Neural cell (in vitro differentiated cells): ENCODE data around the gene ZDHHC8. TPM values are rescaled to one million over a fixed set of nuclear protein-coding genes. Genes with fewer than 3 reads are reported as not detected.

Experiments
- H2AFZ ChIP-seq: fragments of 200-600, 300-800 bp; sonication (generic), shearing (Covaris generic); 2 replicates; pipeline ENCODE4 v1.6.0; 2014; ENCODE audit warnings: low read depth, mild to moderate bottlenecking, antibody characterized with exemption, low read length, moderate library complexity
- H3F3A ChIP-seq: fragments of 200-600 bp; shearing (Covaris generic); 2 replicates; pipeline ENCODE4 v1.6.1; 2016; ENCODE audit warnings: mild to moderate bottlenecking, moderate library complexity, mixed read lengths, antibody characterized with exemption, low read length; ENCODE audit not compliant: insufficient read depth, poor library complexity, severe bottlenecking
- H3K27ac ChIP-seq: fragments of 200-600, 300-800 bp; sonication (generic), shearing (Covaris generic); 2 replicates; pipeline ENCODE4 v1.5.1; 2014; ENCODE audit warnings: mild to moderate bottlenecking, low read length, moderate library complexity
- H3K27me3 ChIP-seq: fragments of 300-800, 200-600 bp; sonication (generic), shearing (Covaris generic); 2 replicates; pipeline ENCODE4 v1.6.0; 2014; ENCODE audit warnings: mild to moderate bottlenecking, low read depth, low read length, moderate library complexity; ENCODE audit not compliant: insufficient read depth
- H3K36me3 ChIP-seq: fragments of 300-800, 200-600 bp; sonication (generic), shearing (Covaris generic); 2 replicates; pipeline ENCODE4 v1.5.1; 2014; ENCODE audit warnings: mild to moderate bottlenecking, antibody characterized with exemption, low read length, moderate library complexity; ENCODE audit not compliant: insufficient read depth
- H3K4me2 ChIP-seq: fragments of 300-800, 200-600 bp; sonication (generic), shearing (Covaris generic); 2 replicates; pipeline ENCODE4 v1.6.0; 2014; ENCODE audit warnings: mild to moderate bottlenecking, low read length
- H3K4me3 ChIP-seq: fragments of 300-800, 200-600 bp; sonication (generic), shearing (Covaris generic); 2 replicates; pipeline ENCODE4 v1.5.1; 2014; ENCODE audit warnings: mild to moderate bottlenecking, low read length, moderate library complexity
- H3K79me2 ChIP-seq: fragments of 200-600 bp; shearing (Covaris generic); replicated peaks from 2 replicates; pipeline ENCODE4 v1.6.0; 2014; ENCODE audit warnings: mild to moderate bottlenecking, low read length, moderate library complexity; ENCODE audit not compliant: insufficient read depth
- H3K9ac ChIP-seq: fragments of 300-800, 200-600 bp; sonication (generic), shearing (Covaris generic); 2 replicates; pipeline ENCODE4 v1.6.1; 2016; ENCODE audit warnings: mild to moderate bottlenecking, low read length, mixed read lengths
- H3K9me2 ChIP-seq: fragments of 200-600 bp; shearing (Covaris generic); 2 replicates; pipeline ENCODE4 v1.6.1; 2016; ENCODE audit warnings: mild to moderate bottlenecking, low read length, mixed read lengths; ENCODE audit not compliant: insufficient read depth
- H3K9me3 ChIP-seq: fragments of 200-600, 300-800 bp; sonication (generic), shearing (Covaris generic); 2 replicates; pipeline ENCODE4 v1.6.1; 2016; ENCODE audit warnings: mild to moderate bottlenecking, mixed run types, low read length, moderate library complexity, mixed read lengths
- H4K20me1 ChIP-seq: fragments of 200-600 bp; shearing (Covaris generic); 2 replicates; pipeline ENCODE4 v1.6.1; 2016; ENCODE audit warnings: mild to moderate bottlenecking, mixed run types; ENCODE audit not compliant: insufficient read depth
- EP300 ChIP-seq: fragments of 450-650 bp; conservative IDR thresholded peaks from 2 replicates; pipeline ENCODE4 v1.6.1; 2014; ENCODE audit warnings: antibody characterized with exemption, mild to moderate bottlenecking, moderate library complexity; ENCODE audit not compliant: poor library complexity, severe bottlenecking
- EZH2 ChIP-seq: fragments of 200-600, 300-800 bp; shearing (Covaris generic), sonication (generic); IDR thresholded peaks from 2 replicates; pipeline ENCODE4 v1.6.1; 2014; ENCODE audit warnings: antibody characterized with exemption, low read length, borderline replicate concordance, mild to moderate bottlenecking; ENCODE audit not compliant: insufficient read depth, poor library complexity, severe bottlenecking
- MXI1 ChIP-seq: fragments of 450-650 bp; conservative IDR thresholded peaks from 2 replicates; pipeline ENCODE4 v1.6.1; 2014; ENCODE audit warnings: antibody characterized with exemption, mild to moderate bottlenecking; ENCODE audit not compliant: poor library complexity, severe bottlenecking
- POLR2AphosphoS5 ChIP-seq: IDR thresholded peaks from 2 replicates; pipeline ENCODE4 v1.6.1; 2012
- RAD21 ChIP-seq: fragments of 450-650 bp; conservative IDR thresholded peaks from 2 replicates; pipeline ENCODE4 v1.6.1; 2014; ENCODE audit warnings: antibody characterized with exemption, mild to moderate bottlenecking, moderate library complexity
- SMC3 ChIP-seq: fragments of 450-650 bp; conservative IDR thresholded peaks from 2 replicates; pipeline ENCODE4 v1.6.1; 2014; ENCODE audit warnings: antibody characterized with exemption, mild to moderate bottlenecking, moderate library complexity; ENCODE audit not compliant: poor library complexity
- TAF1 ChIP-seq: IDR thresholded peaks from 2 replicates; pipeline ENCODE4 v1.6.1; 2012; ENCODE audit warnings: low read depth
- polyA plus RNA-seq: library from polyadenylated mRNA; depleted of rRNA; stranded (reverse); fragments of >200 nt; gene quantifications from 2 replicates; pipeline ENCODE4 v1.2.3, GENCODE V29; 2014
- TF ChIP-seq, protein P1 (sequence below): fragments of 450-650 bp; IDR thresholded peaks from 2 replicates; pipeline ENCODE4 v1.5.1; 2014; ENCODE audit warnings: antibody characterized with exemption, mild to moderate bottlenecking, moderate library complexity; ENCODE audit not compliant: poor library complexity, severe bottlenecking
- TF ChIP-seq, protein P2 (sequence below): IDR thresholded peaks from 2 replicates; pipeline ENCODE4 v1.6.1; 2012; ENCODE audit warnings: borderline replicate concordance

ZDHHC8 gene
- polyA plus RNA-seq, 1 donor from 2014 or later: 4.5 TPM

DNA sequence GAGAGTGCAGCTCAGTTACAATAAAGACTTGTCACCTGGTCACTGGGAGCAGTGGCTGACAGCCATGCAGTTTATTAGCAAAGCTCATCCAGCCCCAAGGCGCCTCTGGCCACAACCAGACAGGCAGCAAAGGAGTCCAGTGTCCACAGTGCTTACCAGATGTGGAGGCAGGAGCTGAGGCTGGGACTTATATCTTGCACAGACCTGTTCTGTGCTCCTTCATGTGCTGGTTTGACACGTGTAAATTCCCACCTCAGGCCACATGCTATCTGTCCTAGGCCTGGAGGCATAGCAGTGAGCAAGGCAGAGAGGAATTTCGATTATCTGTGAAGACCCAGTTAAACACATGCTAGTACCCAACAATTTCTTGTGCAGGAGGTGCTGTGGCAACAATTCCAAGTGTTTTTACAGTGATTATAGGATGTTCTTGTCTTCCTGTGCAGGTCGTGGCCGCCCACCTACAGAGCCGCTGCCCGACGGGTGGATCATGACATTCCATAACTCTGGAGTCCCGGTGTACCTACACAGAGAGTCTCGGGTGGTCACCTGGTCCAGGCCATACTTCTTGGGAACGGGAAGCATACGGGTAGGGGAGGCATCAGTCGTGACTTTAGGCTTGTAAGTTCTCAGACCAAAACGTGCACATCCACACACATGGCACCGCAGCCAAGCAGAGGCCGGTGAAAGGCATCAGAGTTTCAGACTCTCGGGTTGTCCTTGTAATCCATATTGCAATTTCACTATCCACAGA lies 42.2 kb upstream of the ZDHHC8 start:
- Histone ChIP-seq H4K20me1 (peaks cover 13% of the 10 kb centered on the region), H3K36me3 (peaks cover 3% of the 10 kb centered on the region)

DNA sequence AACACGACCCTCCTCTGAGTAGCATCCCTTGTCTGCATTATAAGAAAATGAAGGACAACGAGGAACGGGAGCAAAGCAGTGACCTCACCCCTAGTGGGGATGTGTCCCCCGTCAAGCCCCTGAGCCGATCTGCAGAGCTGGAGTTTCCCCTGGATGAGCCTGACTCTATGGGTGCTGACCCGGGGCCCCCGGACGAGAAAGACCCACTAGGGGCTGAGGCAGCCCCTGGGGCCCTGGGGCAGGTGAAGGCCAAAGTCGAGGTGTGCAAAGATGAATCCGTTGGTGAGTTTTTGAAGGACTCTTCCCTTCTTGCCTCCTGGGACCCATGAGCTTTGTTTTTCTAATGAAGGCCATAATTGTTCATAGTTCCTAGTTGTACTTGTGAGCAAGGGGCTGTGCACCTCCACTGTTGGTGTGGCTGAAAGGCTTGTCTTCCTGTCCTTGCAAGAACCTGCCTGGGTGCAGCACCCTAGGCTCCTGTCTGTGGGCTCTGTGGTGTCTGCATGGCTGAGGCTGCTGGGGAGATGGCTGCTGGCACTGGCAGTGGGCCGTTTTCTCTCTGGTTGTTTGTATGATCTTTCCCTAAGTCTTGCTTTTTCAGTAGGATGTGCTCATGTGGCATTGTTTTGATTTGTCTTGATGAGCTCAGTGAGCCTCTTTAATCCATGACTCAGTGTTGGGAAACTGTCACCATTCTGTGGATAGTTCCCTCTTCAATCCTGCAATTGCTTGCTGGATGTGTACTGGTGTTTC lies 41.5 kb upstream of the ZDHHC8 start:
- Histone ChIP-seq H2AFZ (no peak overlapping the region), H3K79me2 (peaks cover 15% of the 10 kb centered on the region), H3K4me2 (no peak overlapping the region), H3K9me2 (no peaks in the 10 kb centered on the region), H4K20me1 (peaks cover 6% of the 10 kb centered on the region), H3K9me3 (no peaks in the 10 kb centered on the region), H3K27ac (no peak overlapping the region), H3K9ac (no peak overlapping the region), H3F3A (no peaks in the 10 kb centered on the region), H3K36me3 (peaks cover 3% of the 10 kb centered on the region), H3K27me3 (no peaks in the 10 kb centered on the region), H3K4me3 (no peak overlapping the region)
- no peak for TF ChIP-seq TAF1
- TF ChIP-seq EZH2: no peak
- TF ChIP-seq, protein P1, sequence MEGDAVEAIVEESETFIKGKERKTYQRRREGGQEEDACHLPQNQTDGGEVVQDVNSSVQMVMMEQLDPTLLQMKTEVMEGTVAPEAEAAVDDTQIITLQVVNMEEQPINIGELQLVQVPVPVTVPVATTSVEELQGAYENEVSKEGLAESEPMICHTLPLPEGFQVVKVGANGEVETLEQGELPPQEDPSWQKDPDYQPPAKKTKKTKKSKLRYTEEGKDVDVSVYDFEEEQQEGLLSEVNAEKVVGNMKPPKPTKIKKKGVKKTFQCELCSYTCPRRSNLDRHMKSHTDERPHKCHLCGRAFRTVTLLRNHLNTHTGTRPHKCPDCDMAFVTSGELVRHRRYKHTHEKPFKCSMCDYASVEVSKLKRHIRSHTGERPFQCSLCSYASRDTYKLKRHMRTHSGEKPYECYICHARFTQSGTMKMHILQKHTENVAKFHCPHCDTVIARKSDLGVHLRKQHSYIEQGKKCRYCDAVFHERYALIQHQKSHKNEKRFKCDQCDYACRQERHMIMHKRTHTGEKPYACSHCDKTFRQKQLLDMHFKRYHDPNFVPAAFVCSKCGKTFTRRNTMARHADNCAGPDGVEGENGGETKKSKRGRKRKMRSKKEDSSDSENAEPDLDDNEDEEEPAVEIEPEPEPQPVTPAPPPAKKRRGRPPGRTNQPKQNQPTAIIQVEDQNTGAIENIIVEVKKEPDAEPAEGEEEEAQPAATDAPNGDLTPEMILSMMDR: no peak
- TF ChIP-seq EP300: no peak
- no peak for TF ChIP-seq POLR2AphosphoS5
- no peak for TF ChIP-seq SMC3
- TF ChIP-seq RAD21: no peak
- TF ChIP-seq, protein P2, sequence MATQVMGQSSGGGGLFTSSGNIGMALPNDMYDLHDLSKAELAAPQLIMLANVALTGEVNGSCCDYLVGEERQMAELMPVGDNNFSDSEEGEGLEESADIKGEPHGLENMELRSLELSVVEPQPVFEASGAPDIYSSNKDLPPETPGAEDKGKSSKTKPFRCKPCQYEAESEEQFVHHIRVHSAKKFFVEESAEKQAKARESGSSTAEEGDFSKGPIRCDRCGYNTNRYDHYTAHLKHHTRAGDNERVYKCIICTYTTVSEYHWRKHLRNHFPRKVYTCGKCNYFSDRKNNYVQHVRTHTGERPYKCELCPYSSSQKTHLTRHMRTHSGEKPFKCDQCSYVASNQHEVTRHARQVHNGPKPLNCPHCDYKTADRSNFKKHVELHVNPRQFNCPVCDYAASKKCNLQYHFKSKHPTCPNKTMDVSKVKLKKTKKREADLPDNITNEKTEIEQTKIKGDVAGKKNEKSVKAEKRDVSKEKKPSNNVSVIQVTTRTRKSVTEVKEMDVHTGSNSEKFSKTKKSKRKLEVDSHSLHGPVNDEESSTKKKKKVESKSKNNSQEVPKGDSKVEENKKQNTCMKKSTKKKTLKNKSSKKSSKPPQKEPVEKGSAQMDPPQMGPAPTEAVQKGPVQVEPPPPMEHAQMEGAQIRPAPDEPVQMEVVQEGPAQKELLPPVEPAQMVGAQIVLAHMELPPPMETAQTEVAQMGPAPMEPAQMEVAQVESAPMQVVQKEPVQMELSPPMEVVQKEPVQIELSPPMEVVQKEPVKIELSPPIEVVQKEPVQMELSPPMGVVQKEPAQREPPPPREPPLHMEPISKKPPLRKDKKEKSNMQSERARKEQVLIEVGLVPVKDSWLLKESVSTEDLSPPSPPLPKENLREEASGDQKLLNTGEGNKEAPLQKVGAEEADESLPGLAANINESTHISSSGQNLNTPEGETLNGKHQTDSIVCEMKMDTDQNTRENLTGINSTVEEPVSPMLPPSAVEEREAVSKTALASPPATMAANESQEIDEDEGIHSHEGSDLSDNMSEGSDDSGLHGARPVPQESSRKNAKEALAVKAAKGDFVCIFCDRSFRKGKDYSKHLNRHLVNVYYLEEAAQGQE: no peak

More for the DNA sequence above, 42.2 kb upstream of the ZDHHC8 start:
- no peak overlapping the region for H3K27ac ChIP-seq
- no peak overlapping the region for H3K9ac ChIP-seq
- no peak for TF ChIP-seq RAD21
- no peak for TF ChIP-seq TAF1
- TF ChIP-seq SMC3: no peak
- TF ChIP-seq POLR2AphosphoS5: no peak
- no peak for TF ChIP-seq EP300
- TF ChIP-seq, protein P2: no peak
- TF ChIP-seq MXI1: no peak
- no peaks in the 10 kb centered on the region for H3K9me3 ChIP-seq
- H3K4me2 ChIP-seq: no peak overlapping the region
- H3K9me2 ChIP-seq: no peaks in the 10 kb centered on the region
- peaks cover 20% of the 10 kb centered on the region for H3K79me2 ChIP-seq
- no peaks in the 10 kb centered on the region for H3F3A ChIP-seq
- no peak overlapping the region for H2AFZ ChIP-seq
- no peaks in the 10 kb centered on the region for H3K27me3 ChIP-seq
- no peak overlapping the region for H3K4me3 ChIP-seq
